Measurements from ENCODE around the gene FAAP24.
"Not testable (repeated sequence)": the region's sequence is repeated elsewhere in the genome, so short reads cannot be mapped to it uniquely, and the experiment has no call there.

FAAP24 gene

DNA sequence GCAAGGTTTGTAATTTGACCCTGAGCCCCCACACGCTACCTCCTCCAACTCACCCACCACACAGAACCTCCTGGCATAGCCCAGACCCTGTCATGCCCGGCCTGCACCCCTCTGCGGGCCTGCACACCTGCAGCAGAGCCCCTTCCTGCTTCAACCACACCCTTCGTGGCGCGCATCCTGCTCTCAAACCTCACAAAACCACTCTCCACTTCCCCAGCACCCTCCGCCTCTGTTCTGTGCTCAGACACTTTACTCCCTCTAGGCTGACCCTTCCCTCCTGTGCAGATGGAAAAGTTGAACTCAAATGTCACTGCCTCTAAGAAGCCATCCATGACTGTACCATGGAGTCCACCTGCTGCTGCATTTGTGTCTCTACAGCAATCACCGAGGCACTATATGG, 28.5 kb downstream of the FAAP24 start:
- DNase-seq (ENCODE audit: low spot score) = peak; percentile 9

DNA sequence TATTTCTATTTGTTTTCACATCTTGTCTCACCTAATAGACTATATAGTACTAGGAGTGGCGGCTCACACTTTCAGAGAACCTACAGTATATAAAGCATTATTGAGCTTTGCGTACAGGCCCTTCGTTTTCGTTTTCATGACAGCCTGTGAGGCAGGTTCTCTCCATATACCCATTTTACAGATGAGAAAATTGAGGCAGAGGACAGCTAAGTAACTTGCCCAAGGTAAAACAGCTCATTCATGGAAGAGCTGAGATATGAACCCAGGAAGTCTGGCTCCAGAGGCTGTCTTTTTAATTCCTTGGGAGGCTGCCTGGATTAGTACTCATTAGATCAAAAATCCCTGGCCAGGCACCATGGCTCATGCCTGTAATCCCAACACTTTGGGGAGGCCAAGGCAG, 28.9 kb downstream of the FAAP24 start:
- no peak for DNase-seq (ENCODE audit: low spot score)

DNA sequence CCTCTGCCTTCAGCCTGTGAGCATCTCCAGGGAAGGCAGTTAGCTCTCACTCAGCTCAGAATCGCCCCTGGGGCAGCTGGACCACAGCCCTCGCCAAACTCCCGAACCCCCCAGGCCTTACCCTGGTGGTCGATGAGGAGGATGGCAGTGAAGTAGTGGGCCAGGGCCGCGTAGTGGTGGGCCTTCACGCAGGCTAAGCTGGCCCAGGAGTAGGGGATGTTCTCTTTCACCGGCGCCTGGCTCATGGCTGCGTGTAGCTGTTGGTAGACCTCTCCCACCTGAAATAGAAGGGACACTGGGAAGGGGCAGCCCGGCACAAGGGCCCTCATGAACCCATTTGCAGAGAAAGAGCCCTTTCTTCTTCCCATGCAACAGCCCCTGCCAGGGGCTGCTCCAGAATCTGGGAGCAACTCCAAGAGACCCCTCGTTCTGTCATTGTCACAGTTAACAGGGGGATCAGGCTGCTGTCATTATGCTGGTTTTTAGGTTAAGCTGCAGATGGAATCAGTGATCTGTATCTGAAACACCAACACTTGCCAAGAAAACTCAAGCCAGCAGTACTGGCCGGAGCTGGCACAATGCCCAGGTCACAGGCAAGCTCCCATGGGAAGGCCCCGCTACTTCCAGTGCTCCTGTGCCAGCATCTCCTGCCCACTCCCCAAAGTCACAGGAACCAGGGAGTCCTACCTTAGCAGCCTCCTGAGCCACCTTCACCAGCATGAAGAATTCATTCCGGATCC, 30.3 kb downstream of the FAAP24 start:
- DNase-seq (ENCODE audit: low spot score) = not testable (repeated sequence)

DNA sequence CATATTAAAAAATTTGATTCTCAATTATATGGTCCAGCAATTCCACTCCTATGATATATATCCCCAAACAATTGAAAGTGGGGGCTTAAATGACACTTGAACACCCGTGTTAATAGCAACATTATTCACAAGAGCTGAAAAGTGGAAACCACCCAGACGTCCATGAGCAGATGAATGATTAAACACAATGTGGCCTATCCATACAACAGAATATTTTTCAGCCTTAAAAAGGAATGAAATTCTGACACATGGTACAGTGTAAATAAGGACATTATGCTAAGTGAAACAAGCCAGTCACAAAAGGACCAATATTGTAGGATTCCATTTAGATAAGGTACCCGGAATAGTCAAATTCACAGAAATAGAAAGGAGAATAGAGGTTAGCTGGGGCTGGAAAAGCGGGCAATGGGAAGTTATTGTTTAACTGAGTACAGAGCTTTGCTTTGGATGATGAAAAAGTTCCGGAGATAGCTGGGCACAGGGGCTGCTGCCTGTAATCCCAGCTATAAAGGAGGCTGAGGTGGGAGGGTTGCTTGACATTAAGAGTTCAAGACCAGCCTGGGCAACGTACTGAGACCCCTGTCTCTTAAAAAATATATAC, 31.5 kb downstream of the FAAP24 start:
- not testable (repeated sequence) for DNase-seq (ENCODE audit: low spot score)

DNA sequence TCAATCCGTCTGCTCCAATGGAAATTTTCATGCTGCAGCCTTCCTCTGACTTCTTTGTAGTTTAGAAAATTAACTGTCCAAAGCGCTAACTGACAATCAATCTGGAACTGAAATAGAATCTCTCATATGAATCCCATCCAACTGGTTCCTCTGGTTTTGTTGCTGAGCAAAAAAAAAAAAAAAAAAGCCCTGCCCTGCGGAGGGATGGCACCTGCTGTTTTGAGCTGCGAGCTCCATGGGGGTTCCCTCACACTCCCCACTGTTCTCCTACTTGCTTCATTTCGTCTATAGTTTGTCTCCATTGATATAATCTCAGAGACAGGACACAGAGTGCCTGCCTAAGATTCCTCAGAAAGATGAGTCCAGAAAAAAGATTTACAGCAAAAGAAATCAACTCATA, 33.4 kb downstream of the FAAP24 start:
- DNase-seq (ENCODE audit: low spot score) = no peak

DNA sequence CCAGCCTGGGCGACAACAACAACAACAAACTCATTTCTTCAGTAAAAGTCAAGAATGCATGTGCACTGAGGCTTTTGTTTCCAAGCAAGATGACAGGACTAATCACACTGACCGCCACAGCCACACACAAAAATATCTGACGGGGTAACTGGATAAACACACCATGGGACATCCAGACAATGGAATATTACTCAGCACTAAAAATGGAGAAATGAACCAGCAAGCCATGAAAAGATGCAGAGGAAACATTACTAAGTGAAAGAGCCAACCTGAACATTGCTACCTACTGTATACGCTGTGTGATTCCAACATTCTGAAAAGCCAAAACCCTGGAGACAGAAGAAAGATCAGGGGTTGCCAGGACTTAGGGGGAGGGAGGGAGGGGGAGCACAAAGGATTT, 36.7 kb downstream of the FAAP24 start:
- no peak for DNase-seq (ENCODE audit: low spot score)

DNA sequence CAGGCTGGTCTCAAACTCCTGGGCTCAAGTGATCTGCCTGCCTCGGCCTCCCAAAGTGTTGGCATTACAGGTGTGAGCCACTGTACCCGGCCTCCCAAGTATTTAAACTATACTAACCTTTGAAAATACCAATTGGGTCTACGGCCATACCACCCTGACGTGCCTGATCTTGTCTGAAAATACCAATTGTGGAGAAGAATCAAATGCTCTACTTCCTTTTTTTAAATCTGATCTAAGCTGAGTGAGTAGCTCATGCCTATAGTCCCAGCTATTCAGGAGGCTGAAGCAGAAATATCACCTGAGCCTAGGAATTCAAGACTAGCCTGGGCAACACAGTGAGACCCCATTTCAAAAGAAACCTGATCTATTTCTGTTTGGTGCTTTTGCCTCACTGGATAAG, 38.8 kb downstream of the FAAP24 start:
- DNase-seq (ENCODE audit: low spot score) = not testable (repeated sequence)

DNA sequence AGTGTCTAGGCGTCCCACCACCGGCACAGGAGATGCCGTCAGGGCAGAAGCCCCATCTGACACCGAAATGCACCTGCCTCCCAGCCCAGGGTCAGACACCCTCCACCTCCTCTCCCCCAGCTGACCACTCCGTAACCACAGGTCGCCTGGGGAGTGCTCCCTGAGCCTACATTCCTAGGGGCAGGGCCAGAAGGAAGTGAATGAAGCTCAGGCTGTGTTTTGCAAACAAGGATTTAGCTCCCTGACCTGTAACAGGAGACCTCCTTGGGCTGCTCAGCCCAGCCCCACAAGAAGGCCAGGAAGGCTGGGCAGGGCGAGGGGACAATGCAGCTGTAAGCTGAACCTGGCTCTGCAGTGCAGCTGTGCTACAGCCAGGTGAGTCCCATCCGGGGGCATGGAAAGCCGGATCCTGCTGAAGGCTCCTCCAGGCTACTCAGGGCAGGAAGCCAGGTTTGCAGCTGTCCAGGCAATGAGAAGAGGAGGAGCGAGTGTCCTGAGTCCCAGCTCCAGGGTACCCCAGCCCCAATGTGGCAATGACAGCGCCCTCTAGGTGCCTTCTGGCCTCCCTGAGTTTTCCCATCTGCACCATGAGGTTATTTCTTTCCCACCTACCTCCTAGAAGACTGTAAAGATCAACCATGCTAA, 50.6 kb downstream of the FAAP24 start:
- DNase-seq (ENCODE audit: low spot score) = no peak

DNA sequence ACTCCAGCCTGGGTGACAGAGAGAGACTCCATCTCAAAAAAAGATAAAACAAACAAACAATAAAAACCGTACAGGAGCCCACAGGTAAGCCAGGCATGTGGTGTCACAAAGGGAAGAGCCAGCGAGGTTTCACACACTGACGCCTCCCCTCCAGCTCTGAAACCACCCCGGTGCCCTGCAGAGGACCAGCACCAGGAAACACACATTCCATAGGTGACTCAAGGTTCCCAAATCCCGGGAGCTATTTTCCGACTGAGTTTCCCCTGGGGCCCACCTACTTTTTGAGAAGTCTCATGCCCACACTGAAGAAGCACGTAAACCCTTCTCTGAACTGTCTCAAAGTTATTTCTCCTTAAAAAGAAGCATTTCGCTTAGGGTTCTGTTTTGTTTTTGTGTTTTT, 52.4 kb downstream of the FAAP24 start:
- DNase-seq (ENCODE audit: low spot score) = no peak

DNA sequence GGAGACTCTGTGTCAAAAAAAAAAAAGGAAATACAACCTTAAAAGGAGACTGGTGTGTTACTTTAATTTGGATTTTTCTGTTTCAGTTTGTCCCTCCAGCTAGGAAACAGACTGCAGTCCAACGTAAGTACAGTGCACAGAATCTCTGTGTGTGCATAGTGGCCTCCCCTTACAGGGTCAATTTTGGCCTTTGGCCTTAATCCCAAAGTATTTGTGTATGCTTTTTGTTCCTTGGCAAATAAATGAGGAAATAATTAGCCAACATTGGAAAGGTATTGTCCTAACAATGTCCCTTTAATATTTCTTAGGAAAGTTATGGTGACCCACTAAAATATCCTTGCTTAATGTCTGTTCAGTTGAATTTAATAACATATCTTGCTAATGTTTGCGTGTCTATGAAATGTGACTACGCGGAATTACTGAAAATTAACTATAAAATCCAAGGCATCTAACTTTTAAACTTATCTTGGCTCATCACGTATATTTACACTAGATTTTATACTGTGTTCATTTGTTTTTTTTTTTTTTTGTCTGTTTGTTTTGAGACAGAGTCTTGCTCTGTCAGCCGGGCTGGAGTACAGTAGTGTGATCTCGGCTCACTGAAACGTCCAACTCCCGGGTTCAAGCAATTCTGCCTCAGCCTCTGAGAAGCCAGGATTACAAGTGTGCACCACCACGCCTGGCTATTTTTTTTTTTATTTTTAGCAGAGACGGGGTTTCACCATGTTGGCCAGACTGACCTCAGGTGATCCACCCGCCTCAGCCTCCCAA, 53.6 kb downstream of the FAAP24 start:
- DNase-seq (ENCODE audit: low spot score) = not testable (repeated sequence)

DNA sequence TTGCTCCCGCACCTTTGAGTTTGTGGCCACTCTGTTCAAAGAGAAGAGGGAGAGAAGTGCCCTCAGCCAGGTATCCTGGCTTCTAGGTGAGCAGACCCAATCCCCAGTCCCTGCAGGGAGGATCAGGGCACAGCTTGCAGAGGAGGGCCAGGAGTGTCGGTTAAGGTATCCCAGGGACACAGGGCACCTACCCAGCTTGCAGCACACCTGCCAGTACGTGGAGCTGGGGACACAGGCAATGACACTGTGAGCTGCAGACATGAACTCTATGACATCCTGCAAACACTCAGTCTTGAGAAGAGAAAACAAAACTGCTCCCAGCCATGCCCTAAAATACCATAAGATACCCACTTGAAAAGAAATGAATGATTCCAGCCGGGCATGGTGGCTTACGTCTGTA, 54.6 kb downstream of the FAAP24 start:
- not testable (repeated sequence) for DNase-seq (ENCODE audit: low spot score)

Measured in CD4-positive, alpha-beta T cell treated with Interleukin-2 at 100 ng/mL for 4 hours (primary cell).